ENCODE results near the gene CAMSAP3.
"Not testable (repeated sequence)": the region's sequence is repeated elsewhere in the genome, so short reads cannot be mapped to it uniquely, and the experiment has no call there.

CAMSAP3 gene

DNA sequence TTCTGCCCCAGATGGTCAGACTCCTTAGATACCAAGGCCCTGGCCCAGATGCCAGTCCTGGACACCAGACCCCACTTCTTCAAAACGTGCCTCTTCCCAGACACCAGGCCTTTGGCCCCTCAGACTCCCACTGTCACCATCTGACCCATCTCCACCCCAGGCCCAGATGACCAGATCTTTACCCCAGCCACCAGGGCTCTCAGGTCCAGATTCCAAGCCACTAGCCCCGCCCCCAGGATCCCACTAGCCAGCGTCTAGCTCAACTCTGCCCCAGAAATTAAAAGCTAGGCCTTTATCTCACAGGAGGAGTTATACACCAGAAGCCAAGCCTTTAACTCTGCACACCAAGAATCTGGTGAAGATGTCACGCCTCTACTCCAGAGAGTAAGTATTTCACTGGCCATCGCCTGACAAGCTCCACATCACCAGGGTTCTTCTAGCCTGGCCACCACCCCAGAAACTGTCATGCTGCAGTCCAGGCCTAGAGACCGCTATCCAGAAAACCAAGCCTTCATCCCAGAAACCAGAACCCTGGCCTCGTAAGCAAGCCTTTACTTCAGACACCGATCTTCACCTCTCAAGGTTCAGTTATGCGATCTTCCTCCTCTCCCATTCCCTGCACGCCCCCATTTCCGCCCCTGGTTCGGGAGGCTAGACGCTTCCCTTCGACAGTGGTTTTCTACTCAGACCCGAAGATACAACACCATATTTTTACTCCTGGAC is 33.1 kb downstream of the CAMSAP3 start:
- in situ Hi-C loops (cut with MboI; ENCODE audit: low sequenced_read_pairs): no loop called here

DNA sequence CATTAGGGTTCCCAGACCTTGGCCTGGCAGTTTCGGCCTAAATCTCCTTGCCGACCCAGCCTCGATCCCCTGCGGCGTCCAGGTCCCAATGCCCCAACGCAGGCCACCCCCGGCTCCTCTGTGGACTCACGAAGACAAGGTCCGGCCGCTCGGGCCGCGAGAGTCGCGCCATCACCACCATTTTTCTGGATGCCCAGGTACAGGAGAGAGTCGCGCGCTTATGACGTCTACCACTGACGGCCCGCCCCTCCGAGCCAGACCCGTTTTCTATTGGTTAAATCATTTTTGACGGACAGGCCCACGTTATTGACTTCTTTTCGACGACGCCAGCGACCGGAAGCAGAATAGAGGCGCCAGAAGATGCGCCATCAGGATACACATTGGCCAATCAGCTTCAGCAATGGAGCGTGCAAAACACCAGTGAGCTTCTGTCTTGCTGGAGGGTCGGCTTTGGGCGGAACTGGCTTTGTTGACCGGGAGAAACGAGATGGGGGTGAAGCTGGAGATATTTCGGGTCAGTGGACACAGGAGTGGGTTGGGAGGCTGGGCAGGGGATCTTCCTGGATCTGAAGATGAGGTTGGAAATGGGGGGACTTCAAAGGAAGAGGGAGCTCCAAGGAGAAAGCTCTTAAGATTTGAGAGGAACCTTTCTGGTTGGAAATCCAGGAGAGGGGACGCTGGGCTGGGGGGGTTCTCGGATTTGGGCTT is 33.8 kb downstream of the CAMSAP3 start, which contains the start of the genes PET100 and XAB2:
PET100 (plus strand) TSS at position 447 of the 708 bp plus-strand sequence; CDS start at position 488, 41 bp downstream.
XAB2 (minus strand) TSS at position 199 of the 708 bp plus-strand sequence; CDS start at position 181, 18 bp downstream.
- in situ Hi-C loops (cut with MboI; ENCODE audit: low sequenced_read_pairs): no loop called here

DNA sequence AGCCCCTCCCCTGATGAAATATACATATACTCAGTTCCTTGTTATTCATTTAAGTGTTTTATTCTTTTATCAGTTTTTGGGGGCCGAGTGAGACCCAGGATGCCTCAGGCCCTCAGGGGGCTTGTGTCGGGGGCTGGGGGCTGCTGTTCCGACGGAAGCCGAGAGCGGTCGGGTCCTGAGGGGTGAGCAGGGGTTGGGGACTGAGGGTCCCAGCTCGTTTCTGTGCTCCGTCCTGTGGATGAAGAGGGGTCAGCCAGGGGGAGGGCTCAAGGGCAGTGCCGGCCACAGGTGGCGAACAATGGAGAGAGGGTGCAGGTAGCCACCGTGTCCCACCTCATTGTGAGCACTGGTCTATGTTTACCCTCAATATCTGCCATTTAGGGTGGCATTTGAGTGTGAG is 35.9 kb downstream of the CAMSAP3 start:
- in situ Hi-C loops (cut with MboI; ENCODE audit: low sequenced_read_pairs): no loop called here

DNA sequence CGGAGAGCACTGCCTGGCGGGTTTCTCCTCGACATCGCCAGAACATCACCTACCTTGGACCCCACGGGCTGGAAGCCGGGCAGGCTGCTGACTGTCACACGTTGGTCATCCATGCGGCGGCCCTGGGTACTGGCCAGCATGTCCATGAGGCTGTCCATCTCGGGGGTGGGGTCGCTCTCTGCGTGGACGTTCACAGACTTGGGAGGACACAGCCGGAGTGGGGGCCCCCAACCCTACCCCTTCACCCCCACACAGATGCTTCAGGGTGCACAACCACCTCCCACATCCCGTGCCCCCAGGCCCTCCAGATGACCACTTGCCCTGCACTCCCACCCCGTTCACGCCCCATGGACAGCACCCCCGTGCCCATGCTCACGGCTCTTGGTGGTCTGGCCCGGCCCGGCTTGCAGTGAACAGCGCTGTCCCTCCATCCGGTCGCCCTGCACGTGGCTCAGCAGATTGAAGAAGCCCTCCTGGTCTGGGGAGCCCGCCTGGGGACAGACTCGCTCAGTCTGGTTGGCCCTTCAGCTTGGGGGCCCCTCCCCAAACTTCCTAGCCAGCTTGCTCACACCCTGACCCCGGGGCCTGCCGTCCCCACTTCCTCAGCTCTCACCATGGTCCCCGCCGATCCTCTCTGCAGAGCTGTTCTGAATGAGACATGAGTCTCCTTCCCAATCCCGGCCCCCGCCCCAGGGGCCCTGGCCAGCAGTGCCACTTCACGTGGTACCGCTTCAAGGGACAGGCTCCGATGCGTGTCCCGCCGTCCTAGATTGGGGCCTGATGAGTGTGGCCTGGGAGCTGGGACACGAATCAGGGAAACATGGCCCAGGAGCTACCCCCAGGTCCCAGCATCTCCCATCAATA is 36.9 kb downstream of the CAMSAP3 start:
- in situ Hi-C loops (cut with MboI; ENCODE audit: low sequenced_read_pairs): no loop called here

- in situ Hi-C loops (cut with MboI; ENCODE audit: low sequenced_read_pairs): no loop called here
Observed at GRCh38 chr19:7633698-7634097, 38.0 kb downstream of the CAMSAP3 start, which contains the start of gene PCP2. Gene PCP2, minus strand, starts transcription at chr19:7633719. Its CDS starts 262 bp downstream, at chr19:7633457.

DNA sequence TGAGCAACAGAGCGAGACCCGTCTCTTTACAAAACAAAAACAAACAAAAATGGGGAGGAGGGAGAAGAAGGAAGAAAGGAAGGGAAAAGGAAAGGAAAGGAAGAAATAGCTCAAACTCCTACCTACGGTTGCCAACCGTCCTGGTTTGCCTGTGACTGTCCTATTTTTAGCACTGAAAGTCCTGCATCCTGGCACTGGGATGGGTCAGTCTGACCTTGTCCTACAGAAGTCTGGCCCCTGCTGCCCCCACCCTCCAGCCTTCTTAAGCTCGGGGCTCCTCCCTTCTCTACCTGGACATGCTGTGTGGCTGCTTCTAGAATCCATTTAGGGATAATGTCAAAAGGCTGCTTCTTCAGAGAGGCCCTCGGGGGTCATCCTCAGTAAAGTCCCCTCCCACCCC is 40.0 kb downstream of the CAMSAP3 start:
- in situ Hi-C loops (cut with MboI; ENCODE audit: low sequenced_read_pairs): no loop called here

DNA sequence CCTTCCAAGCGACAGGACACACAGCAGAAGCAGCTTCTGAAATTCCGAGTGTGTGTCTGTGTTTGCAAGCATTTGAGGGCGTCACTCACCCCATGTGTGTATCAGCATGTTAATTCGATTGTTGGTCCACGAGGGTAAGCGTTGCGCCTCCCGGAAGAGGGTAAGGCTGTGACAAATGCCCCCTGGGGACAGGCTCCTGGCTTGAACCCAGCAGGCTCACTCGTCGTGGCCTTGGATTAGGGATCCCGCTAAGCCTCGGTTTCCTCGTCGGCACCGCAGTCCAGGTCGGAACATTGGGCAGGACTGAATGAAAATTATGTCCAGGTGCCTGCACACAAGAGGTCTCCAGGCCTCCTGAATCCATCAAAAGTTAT is 40.6 kb downstream of the CAMSAP3 start:
- in situ Hi-C loops (cut with MboI; ENCODE audit: low sequenced_read_pairs): no loop called here

DNA sequence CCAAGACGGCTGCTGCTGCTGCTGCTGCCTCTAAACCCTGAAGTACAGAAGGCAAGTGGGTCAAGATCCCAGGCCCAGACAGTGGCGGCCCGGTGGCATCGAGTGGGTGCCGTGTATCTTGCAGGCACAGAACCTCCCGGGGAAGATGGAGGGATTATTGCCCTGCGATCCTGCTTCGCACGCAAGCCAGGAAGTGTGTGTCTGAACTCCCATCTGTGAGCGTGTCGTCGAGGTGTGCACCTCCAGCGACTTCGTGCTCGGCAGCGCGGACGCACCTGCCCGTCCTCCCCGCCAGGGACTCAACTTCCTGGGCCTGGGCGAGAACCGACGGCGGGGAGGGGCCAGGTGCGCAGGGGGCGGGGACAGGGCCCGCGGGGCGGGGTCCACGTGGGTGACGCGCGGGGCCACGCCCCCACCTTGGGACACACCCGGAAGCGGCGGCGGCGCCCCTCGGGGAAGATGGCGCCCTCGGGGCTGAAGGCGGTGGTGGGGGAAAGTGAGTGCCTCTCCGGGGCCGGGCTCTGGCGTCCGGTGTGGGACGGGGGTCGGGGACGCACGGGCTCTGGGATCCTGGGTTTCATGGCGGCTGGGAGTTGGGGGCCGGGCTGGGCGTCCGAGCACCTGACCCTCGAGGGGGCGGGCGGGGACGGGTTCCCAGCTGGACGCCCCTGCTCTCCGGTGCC is 41.2 kb downstream of the CAMSAP3 start, which contains the start of gene STXBP2:
STXBP2 (plus strand) TSS at position 420 of the 683 bp plus-strand sequence; CDS start at position 460, 40 bp downstream.
- in situ Hi-C loops (cut with MboI; ENCODE audit: low sequenced_read_pairs): no loop called here

DNA sequence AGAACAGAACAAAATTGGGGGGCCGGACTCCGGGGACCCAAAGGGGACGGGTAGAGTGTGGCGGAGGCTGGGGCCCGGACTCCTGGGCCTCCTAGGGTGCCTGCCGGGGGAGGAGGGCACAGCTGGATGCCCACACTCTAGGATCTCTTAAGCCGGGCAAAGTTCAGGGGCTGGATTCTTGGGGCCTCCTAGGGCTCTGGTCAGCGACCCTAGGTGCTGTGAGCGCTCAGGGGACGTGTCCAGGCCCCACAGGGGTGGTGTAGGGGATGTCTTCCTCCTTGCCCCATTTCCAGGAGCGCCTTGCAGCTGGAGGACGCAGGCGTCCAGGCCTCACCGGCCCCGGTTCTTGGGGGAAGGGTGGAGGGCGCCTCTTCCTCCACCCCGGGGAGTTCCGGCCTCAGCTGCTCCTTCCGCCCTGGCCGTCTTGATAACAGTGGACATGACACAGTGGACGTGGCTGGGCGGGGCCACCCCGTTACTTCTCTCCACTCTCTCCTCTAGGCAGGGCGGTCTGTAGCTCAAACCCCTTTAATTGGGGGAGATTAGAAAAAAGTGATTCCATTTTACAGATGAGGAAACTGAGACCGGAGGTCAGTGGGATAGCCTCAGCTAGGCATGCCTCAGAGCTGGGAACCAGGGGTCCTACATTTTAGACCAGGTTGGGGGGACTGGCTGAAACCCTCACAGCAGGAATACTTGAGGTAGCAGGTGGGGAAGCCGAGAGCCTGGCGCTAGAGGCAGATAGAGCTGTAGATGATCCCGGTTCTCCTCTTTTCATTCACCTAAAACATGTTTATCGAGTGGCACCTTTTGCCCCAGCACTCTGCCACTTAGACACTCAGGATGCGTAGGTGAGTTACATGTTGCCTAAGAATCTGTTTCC is 42.0 kb downstream of the CAMSAP3 start:
- in situ Hi-C loops (cut with MboI; ENCODE audit: low sequenced_read_pairs): no loop called here

DNA sequence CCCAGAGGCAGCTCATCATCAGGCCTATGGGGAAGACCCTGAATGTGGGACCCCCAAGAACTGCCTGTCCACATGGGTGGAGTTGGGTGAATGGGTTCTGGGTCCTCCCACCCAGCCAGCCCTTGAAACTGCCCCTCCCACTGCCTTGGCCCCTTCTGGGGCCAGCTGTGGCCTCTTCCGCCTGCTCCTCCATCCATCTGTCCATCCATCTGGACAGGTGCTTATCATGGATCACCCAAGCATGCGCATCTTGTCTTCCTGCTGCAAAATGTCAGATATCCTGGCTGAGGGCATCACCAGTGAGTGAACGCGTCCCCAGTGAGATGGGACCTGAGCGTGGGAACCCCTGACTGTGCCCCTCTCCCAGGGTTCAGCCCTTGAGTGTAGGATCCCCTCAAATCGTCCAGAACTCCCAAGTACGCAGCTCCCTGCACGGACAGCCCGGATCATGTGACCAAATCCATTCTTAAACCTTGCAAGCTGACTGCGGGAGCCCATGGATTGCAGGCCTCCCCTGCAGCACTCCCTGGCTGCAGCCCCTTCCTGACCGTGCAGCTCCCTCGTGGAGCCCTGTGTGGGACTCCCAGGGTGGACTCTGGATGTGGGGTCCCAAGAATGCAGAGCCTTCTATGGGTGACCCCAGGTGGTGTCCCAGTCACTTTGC is 43.3 kb downstream of the CAMSAP3 start:
- in situ Hi-C loops (cut with MboI; ENCODE audit: low sequenced_read_pairs): no loop called here

- in situ Hi-C loops (cut with MboI; ENCODE audit: low sequenced_read_pairs): no loop called here
Observed at GRCh38 chr19:7639863-7640348, 44.2 kb downstream of the CAMSAP3 start.

DNA sequence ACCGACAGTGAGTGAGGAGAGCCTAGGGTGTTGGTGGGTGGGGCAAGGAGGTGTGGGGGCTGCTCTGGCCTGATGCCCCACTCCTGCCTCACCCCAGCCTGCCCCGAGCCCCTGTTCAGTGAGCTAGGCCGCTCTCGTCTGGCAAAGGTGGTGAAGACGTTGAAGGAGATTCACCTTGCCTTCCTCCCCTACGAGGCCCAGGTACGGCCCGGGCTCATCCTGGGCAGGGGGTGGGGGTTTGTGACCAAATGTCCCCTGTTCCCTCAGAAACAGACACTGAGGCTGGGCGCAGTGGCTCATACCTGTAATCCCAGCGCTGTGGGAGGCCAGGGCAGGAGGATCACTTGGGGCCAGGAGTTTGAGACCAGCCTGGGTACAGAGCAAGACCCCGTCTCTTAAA is 45.1 kb downstream of the CAMSAP3 start:
- in situ Hi-C loops (cut with MboI; ENCODE audit: low sequenced_read_pairs): no loop called here

- in situ Hi-C loops (cut with MboI; ENCODE audit: low sequenced_read_pairs): no loop called here
Observed at GRCh38 chr19:7641290-7642276, 45.9 kb downstream of the CAMSAP3 start.

GRCh38 chr19:7642295-7643030 is 46.8 kb downstream of the CAMSAP3 start:
- in situ Hi-C loops (cut with MboI; ENCODE audit: low sequenced_read_pairs): no loop called here

DNA sequence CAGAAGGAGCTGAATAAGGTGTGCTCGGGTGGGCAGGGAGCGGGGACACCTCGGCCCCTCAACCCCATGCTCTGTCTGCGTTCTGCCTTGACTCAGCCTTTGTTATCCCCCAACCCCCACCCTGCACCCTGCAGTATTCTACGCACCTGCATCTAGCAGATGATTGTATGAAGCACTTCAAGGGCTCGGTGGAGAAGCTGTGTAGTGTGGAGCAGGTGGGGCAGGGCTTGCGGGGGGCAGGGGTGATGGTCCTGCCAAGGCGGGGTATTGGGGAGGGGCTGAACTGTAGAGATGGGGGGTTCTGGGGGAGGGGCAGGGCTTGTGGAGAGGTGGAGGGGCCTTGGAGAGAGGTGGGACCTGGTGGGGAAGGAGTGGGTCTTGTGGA is 47.4 kb downstream of the CAMSAP3 start:
- in situ Hi-C loops (cut with MboI; ENCODE audit: low sequenced_read_pairs): no loop called here

DNA sequence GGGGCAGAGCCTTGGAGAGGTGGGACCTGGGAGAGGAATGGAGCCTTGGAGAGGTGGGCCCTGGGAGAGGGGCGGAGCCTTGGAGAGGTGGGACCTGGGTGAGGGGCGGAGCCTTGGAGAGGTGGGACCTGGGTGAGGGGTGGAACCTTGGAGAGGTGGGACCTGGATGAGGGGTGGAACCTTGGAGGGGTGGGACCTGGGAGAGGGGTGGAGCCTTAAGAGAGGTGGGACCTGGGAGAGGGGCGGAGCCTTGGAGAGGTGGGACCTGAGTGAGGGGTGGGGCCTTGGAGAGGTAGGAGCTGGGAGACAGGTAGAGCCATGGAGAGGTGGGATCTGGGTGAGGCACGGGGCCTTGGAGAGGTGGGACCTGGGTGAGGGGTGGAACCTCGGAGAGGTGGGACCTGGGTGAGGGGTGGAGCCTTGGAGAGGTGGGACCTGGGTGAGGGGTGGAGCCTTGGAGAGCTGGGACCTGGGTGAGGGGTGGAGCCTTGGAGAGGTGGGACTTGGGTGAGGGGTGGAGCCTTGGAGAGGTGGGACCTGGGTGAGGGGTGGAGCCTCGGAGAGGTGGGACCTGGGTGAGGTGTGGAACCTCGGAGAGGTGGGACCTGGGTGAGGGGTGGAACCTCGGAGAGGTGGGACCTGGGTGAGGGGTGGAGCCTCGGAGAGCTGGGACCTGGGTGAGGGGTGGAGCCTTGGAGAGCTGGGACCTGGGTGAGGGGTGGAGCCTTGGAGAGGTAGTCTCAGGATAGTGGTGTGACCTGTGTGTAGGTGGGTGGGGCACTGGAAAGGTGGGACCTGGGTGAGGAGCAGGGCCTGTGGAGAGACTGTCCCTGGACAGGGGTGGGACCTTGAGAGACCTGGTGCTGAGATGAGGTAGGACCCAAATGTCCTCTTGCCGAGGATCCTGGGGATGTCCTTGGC is 48.2 kb downstream of the CAMSAP3 start:
- in situ Hi-C loops (cut with MboI; ENCODE audit: low sequenced_read_pairs): not testable (repeated sequence)

All from hTERT RPE-1 (cell line).